Measurements from ENCODE around the gene PCDHA6.

The PCDHA6 gene

GRCh38 chr5:140857177-140857986, 29.6 kb downstream of the PCDHA6 start:
- no peak overlapping the region for H3K4me3 ChIP-seq (ENCODE audit: low read depth, low read length)
- TF ChIP-seq CTCF (IDR thresholded peaks at IDR 0.05; ENCODE audit: low read depth, low read length): no peak

- no peak for TF ChIP-seq CTCF (IDR thresholded peaks at IDR 0.05; ENCODE audit: low read depth, low read length)
- H3K4me3 ChIP-seq (ENCODE audit: low read depth, low read length): no peak overlapping the region
Observed at GRCh38 chr5:140857987-140858240, 30.2 kb downstream of the PCDHA6 start.

- TF ChIP-seq CTCF (IDR thresholded peaks at IDR 0.05; ENCODE audit: low read depth, low read length): no peak
Observed at GRCh38 chr5:140862441-140863295, 34.9 kb downstream of the PCDHA6 start.

GRCh38 chr5:140868721-140869554, 41.2 kb downstream of the PCDHA6 start, which contains the start of gene PCDHA11:
Gene PCDHA11 (plus strand): TSS chr5:140868957. CDS start chr5:140869104, 147 bp downstream.
- H3K4me3 ChIP-seq (ENCODE audit: low read depth, low read length): no peak within 1 kb of the TSS
- no peak for TF ChIP-seq CTCF (IDR thresholded peaks at IDR 0.05; ENCODE audit: low read depth, low read length)

More at GRCh38 chr5:140862441-140863295, 34.9 kb downstream of the PCDHA6 start:
- H3K4me3 ChIP-seq (ENCODE audit: low read depth, low read length): no peak overlapping the region

- TF ChIP-seq CTCF (IDR thresholded peaks at IDR 0.05; ENCODE audit: low read depth, low read length): no peak
- no peak overlapping the region for H3K4me3 ChIP-seq (ENCODE audit: low read depth, low read length)
Observed at GRCh38 chr5:140869555-140869886, 41.8 kb downstream of the PCDHA6 start.

GRCh38 chr5:140870221-140871201, 42.8 kb downstream of the PCDHA6 start:
- H3K4me3 ChIP-seq (ENCODE audit: low read depth, low read length): no peak overlapping the region
- TF ChIP-seq CTCF (IDR thresholded peaks at IDR 0.05; ENCODE audit: low read depth, low read length): no peak
